Measurements from ENCODE around the gene IFNA13.

DNA sequence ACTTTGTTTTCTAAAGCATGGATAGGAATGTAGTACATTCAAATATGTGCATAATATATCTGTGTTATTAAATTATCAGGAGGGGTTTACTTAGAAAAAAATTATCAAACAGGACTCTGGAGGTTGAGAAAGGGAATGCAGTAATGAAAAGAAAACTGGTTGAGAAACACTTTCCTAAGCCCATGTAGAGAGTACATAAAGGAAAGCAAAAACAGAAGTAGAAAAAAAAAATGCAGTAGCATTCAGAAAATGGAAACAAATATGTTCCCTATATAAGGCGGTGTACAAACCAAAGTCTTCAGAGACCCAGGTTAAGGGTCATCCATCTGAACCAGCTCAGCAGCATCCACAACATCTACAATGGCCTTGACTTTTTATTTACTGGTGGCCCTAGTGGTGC, 41.0 kb upstream of the IFNA13 start, which contains the start of gene IFNA8:
- TF ChIP-seq, protein P1, sequence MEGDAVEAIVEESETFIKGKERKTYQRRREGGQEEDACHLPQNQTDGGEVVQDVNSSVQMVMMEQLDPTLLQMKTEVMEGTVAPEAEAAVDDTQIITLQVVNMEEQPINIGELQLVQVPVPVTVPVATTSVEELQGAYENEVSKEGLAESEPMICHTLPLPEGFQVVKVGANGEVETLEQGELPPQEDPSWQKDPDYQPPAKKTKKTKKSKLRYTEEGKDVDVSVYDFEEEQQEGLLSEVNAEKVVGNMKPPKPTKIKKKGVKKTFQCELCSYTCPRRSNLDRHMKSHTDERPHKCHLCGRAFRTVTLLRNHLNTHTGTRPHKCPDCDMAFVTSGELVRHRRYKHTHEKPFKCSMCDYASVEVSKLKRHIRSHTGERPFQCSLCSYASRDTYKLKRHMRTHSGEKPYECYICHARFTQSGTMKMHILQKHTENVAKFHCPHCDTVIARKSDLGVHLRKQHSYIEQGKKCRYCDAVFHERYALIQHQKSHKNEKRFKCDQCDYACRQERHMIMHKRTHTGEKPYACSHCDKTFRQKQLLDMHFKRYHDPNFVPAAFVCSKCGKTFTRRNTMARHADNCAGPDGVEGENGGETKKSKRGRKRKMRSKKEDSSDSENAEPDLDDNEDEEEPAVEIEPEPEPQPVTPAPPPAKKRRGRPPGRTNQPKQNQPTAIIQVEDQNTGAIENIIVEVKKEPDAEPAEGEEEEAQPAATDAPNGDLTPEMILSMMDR (IDR thresholded peaks at IDR 0.05) = no peak
- TF ChIP-seq EP300 (IDR thresholded peaks at IDR 0.05) = no peak
